ENCODE measurements around the gene RGS3.
"Not testable (repeated sequence)": the region's sequence is repeated elsewhere in the genome, so short reads cannot be mapped to it uniquely, and the experiment has no call there.

Gene RGS3

GRCh38 chr9:113538131-113538530, 74.6 kb downstream of the RGS3 start:
- H3K4me1 ChIP-seq = no peaks in the 10 kb centered on the region; the same call in 1 of the 2 replicates
- in situ Hi-C loops (cut with MboI; ENCODE audit: low sequenced_read_pairs) = no loop called here
- no peak overlapping the region for H3K4me3 ChIP-seq
- H3K27me3 ChIP-seq (ENCODE audit: low read depth) = no peaks in the 10 kb centered on the region
- H3K9me3 ChIP-seq = no peaks in the 10 kb centered on the region
- no peak for DNase-seq (ENCODE audit: low spot score in 2 of 2)
- H3K36me3 ChIP-seq (replicated peaks) = no peaks in the 10 kb centered on the region

GRCh38 chr9:113538701-113539430, 75.3 kb downstream of the RGS3 start:
- no peak overlapping the region for H3K4me3 ChIP-seq
- H3K27me3 ChIP-seq (ENCODE audit: low read depth) = no peaks in the 10 kb centered on the region
- in situ Hi-C loops (cut with MboI; ENCODE audit: low sequenced_read_pairs) = no loop called here
- no peaks in the 10 kb centered on the region for H3K36me3 ChIP-seq (replicated peaks)
- DNase-seq (ENCODE audit: low spot score in 2 of 2) = no peak
- H3K9me3 ChIP-seq = no peaks in the 10 kb centered on the region
- H3K4me1 ChIP-seq = no peaks in the 10 kb centered on the region; the same call in 1 of the 2 replicates

GRCh38 chr9:113540466-113540865, 76.9 kb downstream of the RGS3 start:
- no peak for DNase-seq (ENCODE audit: low spot score in 2 of 2)
- Histone ChIP-seq H3K4me3 (no peak overlapping the region), H3K9me3 (no peaks in the 10 kb centered on the region), H3K27me3 (ENCODE audit: low read depth) (no peaks in the 10 kb centered on the region), H3K4me1 (no peaks in the 10 kb centered on the region; the same call in 1 of the 2 replicates), H3K36me3 (replicated peaks) (no peaks in the 10 kb centered on the region)
- in situ Hi-C loops (cut with MboI; ENCODE audit: low sequenced_read_pairs) = no loop called here

GRCh38 chr9:113541019-113541900, 77.7 kb downstream of the RGS3 start:
- in situ Hi-C loops (cut with MboI; ENCODE audit: low sequenced_read_pairs) = no loop called here

GRCh38 chr9:113542006-113542405, 78.5 kb downstream of the RGS3 start:
- no peak overlapping the region for H3K4me3 ChIP-seq
- DNase-seq (ENCODE audit: low spot score in 2 of 2) = no peak
- H3K27me3 ChIP-seq (ENCODE audit: low read depth) = no peaks in the 10 kb centered on the region; the same call in 1 of the 2 replicates
- H3K9me3 ChIP-seq = no peaks in the 10 kb centered on the region
- no peaks in the 10 kb centered on the region for H3K36me3 ChIP-seq (replicated peaks)
- H3K4me1 ChIP-seq = no peaks in the 10 kb centered on the region; the same call in 1 of the 2 replicates
- in situ Hi-C loops (cut with MboI; ENCODE audit: low sequenced_read_pairs) = no loop called here

More at GRCh38 chr9:113541019-113541900, 77.7 kb downstream of the RGS3 start:
- H3K4me1 ChIP-seq = no peaks in the 10 kb centered on the region; the same call in 1 of the 2 replicates
- H3K9me3 ChIP-seq = no peaks in the 10 kb centered on the region
- H3K4me3 ChIP-seq = no peak overlapping the region
- peak; percentile 25 to 63 for DNase-seq (ENCODE audit: low spot score in 2 of 2)
- no peaks in the 10 kb centered on the region for H3K27me3 ChIP-seq (ENCODE audit: low read depth)
- no peaks in the 10 kb centered on the region for H3K36me3 ChIP-seq (replicated peaks)

GRCh38 chr9:113542741-113543140, 79.2 kb downstream of the RGS3 start:
- Histone ChIP-seq H3K27me3 (ENCODE audit: low read depth) (no peaks in the 10 kb centered on the region; the same call in 1 of the 2 replicates), H3K9me3 (no peaks in the 10 kb centered on the region), H3K4me1 (no peaks in the 10 kb centered on the region; the same call in 1 of the 2 replicates), H3K4me3 (no peak overlapping the region), H3K36me3 (replicated peaks) (no peaks in the 10 kb centered on the region)
- in situ Hi-C loops (cut with MboI; ENCODE audit: low sequenced_read_pairs) = no loop called here
- no peak for DNase-seq (ENCODE audit: low spot score in 2 of 2)

- Histone ChIP-seq H3K4me3 (no peak overlapping the region), H3K36me3 (replicated peaks) (no peaks in the 10 kb centered on the region), H3K4me1 (no peaks in the 10 kb centered on the region; the same call in 1 of the 2 replicates), H3K27me3 (ENCODE audit: low read depth) (no peaks in the 10 kb centered on the region; the same call in 1 of the 2 replicates), H3K9me3 (no peaks in the 10 kb centered on the region)
- in situ Hi-C loops (cut with MboI; ENCODE audit: low sequenced_read_pairs) = no loop called here
- DNase-seq (ENCODE audit: low spot score in 2 of 2) = no peak
Measured at GRCh38 chr9:113543296-113543981, 79.9 kb downstream of the RGS3 start.

- Histone ChIP-seq H3K4me3 (no peak overlapping the region), H3K4me1 (no peaks in the 10 kb centered on the region; the same call in 1 of the 2 replicates), H3K9me3 (no peaks in the 10 kb centered on the region), H3K36me3 (replicated peaks) (no peaks in the 10 kb centered on the region), H3K27me3 (ENCODE audit: low read depth) (no peaks in the 10 kb centered on the region; the same call in 1 of the 2 replicates)
- in situ Hi-C loops (cut with MboI; ENCODE audit: low sequenced_read_pairs) = no loop called here
- no peak for DNase-seq (ENCODE audit: low spot score in 2 of 2)
Measured at GRCh38 chr9:113543982-113544303, 80.4 kb downstream of the RGS3 start.

GRCh38 chr9:113545068-113545467, 81.5 kb downstream of the RGS3 start:
- Histone ChIP-seq H3K4me3 (no peak overlapping the region), H3K27me3 (ENCODE audit: low read depth) (no peaks in the 10 kb centered on the region; the same call in 1 of the 2 replicates), H3K9me3 (no peaks in the 10 kb centered on the region), H3K36me3 (replicated peaks) (no peaks in the 10 kb centered on the region), H3K4me1 (no peaks in the 10 kb centered on the region; the same call in 1 of the 2 replicates)
- DNase-seq (ENCODE audit: low spot score in 2 of 2) = no peak
- in situ Hi-C loops (cut with MboI; ENCODE audit: low sequenced_read_pairs) = no loop called here

- no peaks in the 10 kb centered on the region for H3K9me3 ChIP-seq
- no peaks in the 10 kb centered on the region for H3K36me3 ChIP-seq (replicated peaks)
- in situ Hi-C loops (cut with MboI; ENCODE audit: low sequenced_read_pairs) = no loop called here
- DNase-seq (ENCODE audit: low spot score in 2 of 2) = no peak
- H3K27me3 ChIP-seq (ENCODE audit: low read depth) = no peaks in the 10 kb centered on the region; the same call in 1 of the 2 replicates
- no peaks in the 10 kb centered on the region for H3K4me1 ChIP-seq
- H3K4me3 ChIP-seq = no peak overlapping the region
Measured at GRCh38 chr9:113546566-113546965, 83.0 kb downstream of the RGS3 start.

- DNase-seq (ENCODE audit: low spot score in 2 of 2) = no peak
- H3K36me3 ChIP-seq (replicated peaks) = no peaks in the 10 kb centered on the region
- in situ Hi-C loops (cut with MboI; ENCODE audit: low sequenced_read_pairs) = no loop called here
- H3K4me1 ChIP-seq = no peaks in the 10 kb centered on the region
- no peaks in the 10 kb centered on the region; the same call in 1 of the 2 replicates for H3K27me3 ChIP-seq (ENCODE audit: low read depth)
- no peak overlapping the region for H3K4me3 ChIP-seq
- H3K9me3 ChIP-seq = no peaks in the 10 kb centered on the region
Measured at GRCh38 chr9:113547501-113547900, 84.0 kb downstream of the RGS3 start.

GRCh38 chr9:113548221-113549041, 84.9 kb downstream of the RGS3 start:
- Histone ChIP-seq H3K36me3 (replicated peaks) (no peaks in the 10 kb centered on the region), H3K9me3 (no peaks in the 10 kb centered on the region), H3K27me3 (ENCODE audit: low read depth) (no peaks in the 10 kb centered on the region; the same call in 1 of the 2 replicates), H3K4me3 (no peak overlapping the region), H3K4me1 (no peaks in the 10 kb centered on the region)
- no peak for DNase-seq (ENCODE audit: low spot score in 2 of 2)
- in situ Hi-C loops (cut with MboI; ENCODE audit: low sequenced_read_pairs) = no loop called here

GRCh38 chr9:113549892-113550291, 86.4 kb downstream of the RGS3 start:
- H3K4me3 ChIP-seq; DNase-seq (ENCODE audit: low spot score in 2 of 2); H3K36me3 ChIP-seq (replicated peaks); H3K27me3 ChIP-seq (ENCODE audit: low read depth); H3K4me1 ChIP-seq; H3K9me3 ChIP-seq; in situ Hi-C loops (cut with MboI; ENCODE audit: low sequenced_read_pairs): not testable (repeated sequence)

Data from HAP-1 (cell line).